Naive thymus-derived CD8-positive, alpha-beta T cell (primary cell): Measurements from ENCODE around the gene CCNL2. TPM values are rescaled to one million over a fixed set of nuclear protein-coding genes. Genes with fewer than 3 reads are reported as not detected.
"Not testable (repeated sequence)": the region's sequence is repeated elsewhere in the genome, so short reads cannot be mapped to it uniquely, and the experiment has no call there.

Experiments
- ATAC-seq, 2 donors: fragments of 150-1000 bp; cut with Tn5 transposase in 1 of 2; sonication (Bioruptor Pico), chemical (Tn5 transposase) in 1 of 2; 1 replicate in 1 of 2; 2 replicates in 1 of 2; pipeline ENCODE4 v1.10.0; 2021; ENCODE audit warnings: mild to moderate bottlenecking in 2 of 2, moderate library complexity in 2 of 2
- POLR2A ChIA-PET: fragments of 350-600 bp; sonication (Branson Sonifier 250); formaldehyde crosslinking; loops from one replicate; lab custom pipeline; 2021; ENCODE audit warnings: antibody characterized with exemption; lab: Charles Lee
- DNase-seq, 10 donors: peaks; one replicate each; pipeline versions ENCODE4 v3.0.0 to v3.0.0-alpha.2; 2020 to 2022
- H3K27ac Mint-ChIP-seq, 10 donors: one replicate each; pipeline ENCODE4 v1.8.0; 2020 to 2022; ENCODE audit warnings: mild to moderate bottlenecking in 10 of 10, mixed read lengths in 10 of 10, moderate library complexity in 4 of 10, inconsistent platforms in 1 of 10
- H3K27me3 Mint-ChIP-seq, 5 donors: one replicate each; pipeline ENCODE4 v1.8.0; 2021 to 2022; ENCODE audit warnings: mixed read lengths in 5 of 5
- H3K36me3 Mint-ChIP-seq, 3 donors: one replicate each; pipeline ENCODE4 v1.8.0; 2020 to 2022; ENCODE audit warnings: mixed read lengths in 3 of 3, mild to moderate bottlenecking in 2 of 3, inconsistent platforms in 1 of 3
- H3K4me1 Mint-ChIP-seq, 4 donors: one replicate each; pipeline ENCODE4 v1.8.0; 2021 to 2022; ENCODE audit warnings: mixed read lengths in 4 of 4
- H3K4me3 Mint-ChIP-seq, 10 donors: one replicate each; pipeline ENCODE4 v1.8.0; 2020 to 2022; ENCODE audit warnings: mild to moderate bottlenecking in 10 of 10, mixed read lengths in 10 of 10, moderate library complexity in 6 of 10, inconsistent platforms in 1 of 10
- H3K9me3 Mint-ChIP-seq, 9 donors: one replicate each; pipeline ENCODE4 v1.8.0; 2020 to 2022; ENCODE audit warnings: mixed read lengths in 9 of 9, mild to moderate bottlenecking in 3 of 9, inconsistent platforms in 1 of 9, moderate library complexity in 1 of 9
- polyA plus RNA-seq, 3 donors: library from polyadenylated mRNA; unstranded; fragments of 300-500 nt; fragmentation: Illumina TruSeq; gene quantifications; one replicate each; pipeline ENCODE4 v1.2.3, GENCODE V29; 2021
- total RNA-seq, 8 experiments: library from RNA in 2 of 8; stranded (reverse) in 2 of 8; gene quantifications; one replicate each; pipeline ENCODE4 v1.2.3 and lab custom pipeline; 2021 to 2026

Gene CCNL2
- total and polyA plus RNA-seq, 5 experiments from 2014 or later = 13.4 to 406 (median 28.1) TPM

DNA sequence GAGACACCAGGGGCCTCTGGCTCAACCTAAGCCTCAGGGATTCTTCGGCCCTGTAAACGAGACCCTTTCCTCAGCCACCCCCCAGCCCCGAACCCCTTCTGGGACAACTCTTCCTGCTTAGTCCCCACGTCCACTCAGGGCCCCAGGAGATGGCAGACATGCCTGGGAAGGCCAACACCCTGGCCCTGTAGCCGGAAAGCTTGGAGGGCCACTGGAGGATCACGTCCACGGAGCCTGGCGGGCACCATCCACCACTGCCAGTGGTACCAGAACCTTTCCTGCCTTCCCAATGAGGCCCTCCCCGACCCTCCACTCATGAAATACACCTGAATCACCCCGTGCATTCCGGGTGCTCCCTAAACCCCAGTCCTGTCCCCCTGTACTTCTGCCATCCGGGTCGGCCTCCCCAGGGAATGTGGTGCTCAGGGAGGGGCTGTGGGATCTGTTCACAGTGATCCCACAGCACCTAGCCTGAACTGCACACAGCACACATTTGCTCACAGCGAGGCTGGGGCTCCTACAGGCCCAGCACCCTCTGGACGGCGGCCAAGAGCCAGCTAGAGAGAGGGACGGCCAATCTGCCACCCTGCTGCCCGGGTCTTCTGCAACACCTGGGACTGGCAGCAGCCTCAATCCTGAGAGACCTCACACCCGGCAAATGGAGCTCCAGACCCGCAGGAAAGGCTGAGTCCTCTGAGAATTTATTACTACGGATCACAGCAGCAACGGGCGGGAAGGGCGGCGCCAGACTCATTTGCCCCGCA is 25.9 kb downstream of the CCNL2 start:
- Mint-ChIP-seq H3K27me3 (no peaks in the 10 kb centered on the region), H3K4me3 (peak overlapping the region in 9 of 10 donors; percentile 32 to 93 (median 82)), H3K9me3 (no peaks in the 10 kb centered on the region), H3K27ac (peak overlapping the region in 9 of 10 donors; percentile 25 to 94 (median 85)), H3K4me1 (peaks cover 9 to 48% (median 24%) of the 10 kb centered on the region in 4 donors), H3K36me3 (no peaks in the 10 kb centered on the region)
- no peak for DNase-seq
- ATAC-seq = no peak
- POLR2A ChIA-PET = interaction anchor here (0.9 to 8.9 kb wide), 6 partner anchors 19 to 242 kb away, joined by 3 to 105 read pairs (median 18); partner anchors contain the start of genes CCNL2, DVL1, MIB2 and MRPL20

- POLR2A ChIA-PET = interaction anchor here (0.6 to 8.9 kb wide), 12 partner anchors 13 to 332 kb away, joined by 3 to 105 read pairs (median 6); partner anchors contain the start of genes CCNL2, DVL1, MIB2 and MRPL20
- Mint-ChIP-seq H3K27me3 (no peaks in the 10 kb centered on the region), H3K9me3 (no peaks in the 10 kb centered on the region)
These were observed 27.1 kb downstream of the CCNL2 start for GRCh38 chr1:1371746-1372711.

DNA sequence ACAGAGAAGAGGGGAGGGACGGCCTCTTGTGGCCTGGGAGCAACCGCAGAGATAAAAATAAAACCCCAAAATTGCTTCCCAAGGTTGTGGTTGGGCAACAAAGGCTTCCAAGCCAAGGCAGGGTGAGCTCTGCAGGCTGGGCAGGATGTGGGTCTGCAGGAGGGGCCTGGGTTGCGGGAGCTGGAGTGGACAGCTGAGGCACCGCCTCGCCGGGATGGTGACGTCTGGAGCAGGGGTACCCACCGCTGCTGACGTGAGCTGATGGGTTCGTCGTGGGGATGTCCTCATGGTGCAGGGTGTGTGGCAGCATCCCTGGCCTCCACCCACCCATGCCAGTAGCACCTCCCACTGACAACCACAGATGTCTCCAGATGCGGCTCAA is 27.8 kb downstream of the CCNL2 start:
- Mint-ChIP-seq H3K27me3 (no peaks in the 10 kb centered on the region), H3K4me1 (peaks cover 9 to 44% (median 24%) of the 10 kb centered on the region in 4 donors), H3K36me3 (no peaks in the 10 kb centered on the region), H3K9me3 (no peaks in the 10 kb centered on the region), H3K27ac (peak overlapping the region in 8 of 10 donors; percentile 72 to 96 (median 90)), H3K4me3 (peak overlapping the region in 9 of 10 donors; percentile 10 to 85 (median 63))
- POLR2A ChIA-PET = interaction anchor here (0.7 to 8.9 kb wide), 10 partner anchors 12 to 332 kb away, joined by 3 to 105 read pairs (median 8); partner anchors contain the start of genes CCNL2, DVL1, MRPL20 and MXRA8
- DNase-seq (peak in 9 of 10 donors; percentile 63 to 96 (median 91)), ATAC-seq (peak; percentile 57 to 79)

More at GRCh38 chr1:1371746-1372711, 27.1 kb downstream of the CCNL2 start:
- H3K36me3 Mint-ChIP-seq = no peaks in the 10 kb centered on the region
- ATAC-seq = peak; percentile 30 to 35
- H3K4me3 Mint-ChIP-seq = peak overlapping the region; percentile 46 to 88 (median 64)
- DNase-seq = peak; percentile 62 to 86 (median 78)
- H3K27ac Mint-ChIP-seq = peak overlapping the region; percentile 29 to 96 (median 90)
- H3K4me1 Mint-ChIP-seq = peaks cover 9 to 48% (median 24%) of the 10 kb centered on the region in 4 donors

DNA sequence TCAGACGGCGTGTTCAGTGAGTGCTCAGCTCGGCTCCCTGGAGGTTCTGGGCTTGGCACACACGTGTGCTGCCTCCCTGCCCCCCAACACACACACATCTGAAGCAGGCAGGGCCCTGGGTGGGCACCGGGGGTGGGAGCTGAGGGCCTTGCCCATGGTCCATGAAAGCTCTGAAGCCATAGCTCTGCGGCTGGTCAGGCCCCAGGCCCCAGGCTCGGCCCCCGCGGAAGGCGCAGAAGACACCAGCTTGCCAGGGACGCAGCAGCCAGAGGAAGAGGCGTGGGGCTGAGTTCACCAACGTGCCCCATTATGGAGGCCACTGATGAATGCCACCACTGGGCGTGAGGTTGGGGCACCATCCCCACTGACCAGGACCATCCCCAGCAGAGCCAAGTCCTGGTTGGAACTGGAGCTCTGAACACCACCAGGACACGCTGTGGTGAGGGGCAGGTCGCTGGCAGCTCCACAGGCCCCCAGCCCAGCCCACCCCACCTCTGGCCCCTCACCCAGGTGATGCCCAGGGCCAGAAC is 28.3 kb downstream of the CCNL2 start:
- Mint-ChIP-seq H3K27ac (peak overlapping the region in 8 of 10 donors; percentile 72 to 96 (median 90)), H3K9me3 (no peaks in the 10 kb centered on the region), H3K4me1 (peaks cover 9 to 41% (median 24%) of the 10 kb centered on the region in 4 donors), H3K36me3 (no peaks in the 10 kb centered on the region), H3K27me3 (no peaks in the 10 kb centered on the region), H3K4me3 (peak overlapping the region in 6 of 10 donors; percentile 18 to 85 (median 64))
- ATAC-seq (no peak), DNase-seq (peak in 1 of 10 donors; percentile 42)
- POLR2A ChIA-PET = interaction anchor here (0.6 to 8.9 kb wide), 10 partner anchors 11 to 331 kb away, joined by 3 to 105 read pairs (median 8); partner anchors contain the start of genes CCNL2, DVL1, MRPL20 and MXRA8

DNA sequence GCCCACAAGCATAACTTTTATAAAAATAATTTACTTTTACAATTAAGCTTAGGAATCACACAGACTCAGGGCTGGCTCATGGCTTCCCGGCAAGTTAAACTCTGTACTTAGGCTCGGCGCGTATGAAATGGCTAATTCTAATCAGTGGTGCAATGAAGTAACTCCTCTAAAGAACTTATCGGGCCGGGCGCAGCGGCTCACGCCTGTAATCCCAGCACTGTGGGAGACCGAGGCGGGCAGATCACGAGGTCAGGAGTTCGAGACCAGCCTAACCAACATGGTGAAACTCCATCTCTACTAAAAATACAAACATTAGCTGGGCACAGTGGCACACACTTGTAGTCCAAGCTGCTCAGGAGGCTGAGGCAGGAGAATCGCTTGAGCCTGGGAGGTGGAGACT is 29.0 kb downstream of the CCNL2 start:
- not testable (repeated sequence) for H3K9me3 Mint-ChIP-seq, ATAC-seq, H3K36me3 Mint-ChIP-seq, H3K27me3 Mint-ChIP-seq, DNase-seq
- Mint-ChIP-seq H3K27ac (peak overlapping the region in 6 of 10 donors; percentile 36 to 95 (median 82)), H3K4me3 (peak overlapping the region in 8 of 10 donors; percentile 3 to 56 (median 32)), H3K4me1 (peaks cover 7 to 36% (median 20%) of the 10 kb centered on the region in 4 donors)
- POLR2A ChIA-PET = interaction anchor here (0.7 to 8.9 kb wide), 7 partner anchors 11 to 248 kb away, joined by 3 to 105 read pairs (median 4); partner anchors contain the start of genes MRPL20 and MXRA8

- POLR2A ChIA-PET = interaction anchor here (8.9 kb wide), 1 partner anchor 13 kb away, joined by 105 read pairs; no protein-coding TSS in a partner anchor
- Mint-ChIP-seq H3K36me3 (no peaks in the 10 kb centered on the region), H3K4me3 (no peak overlapping the region), H3K4me1 (peaks cover 2 to 20% (median 13%) of the 10 kb centered on the region in 4 donors), H3K27me3 (no peaks in the 10 kb centered on the region), H3K27ac (no peak overlapping the region), H3K9me3 (no peaks in the 10 kb centered on the region)
- ATAC-seq = no peak
- DNase-seq = no peak
These were observed 31.8 kb downstream of the CCNL2 start for GRCh38 chr1:1367315-1367714.

DNA sequence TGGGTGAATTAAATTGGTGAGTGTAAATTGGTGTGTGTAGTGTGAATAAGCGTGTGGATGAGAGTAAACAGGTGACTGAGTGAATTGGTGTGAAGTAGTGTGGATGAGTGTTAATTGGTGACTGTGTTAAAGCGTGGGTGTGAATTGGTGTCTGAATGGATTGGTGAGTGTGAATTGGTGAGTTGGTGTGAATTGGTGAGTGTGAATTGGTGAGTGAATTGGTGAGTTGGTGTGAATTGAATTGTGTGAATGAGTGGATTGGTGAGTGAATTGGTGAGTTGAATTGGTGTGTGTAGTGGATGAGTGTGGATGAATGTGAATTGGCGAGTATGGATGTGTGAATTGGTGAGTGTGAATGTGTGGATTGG is 32.5 kb downstream of the CCNL2 start:
- DNase-seq = no peak
- Mint-ChIP-seq H3K36me3 (no peaks in the 10 kb centered on the region), H3K27me3 (no peaks in the 10 kb centered on the region), H3K9me3 (no peaks in the 10 kb centered on the region), H3K4me1 (peaks cover 0 to 22% (median 10%) of the 10 kb centered on the region in 4 donors), H3K27ac (no peak overlapping the region), H3K4me3 (no peak overlapping the region)
- POLR2A ChIA-PET = no interaction called here
- no peak for ATAC-seq

DNA sequence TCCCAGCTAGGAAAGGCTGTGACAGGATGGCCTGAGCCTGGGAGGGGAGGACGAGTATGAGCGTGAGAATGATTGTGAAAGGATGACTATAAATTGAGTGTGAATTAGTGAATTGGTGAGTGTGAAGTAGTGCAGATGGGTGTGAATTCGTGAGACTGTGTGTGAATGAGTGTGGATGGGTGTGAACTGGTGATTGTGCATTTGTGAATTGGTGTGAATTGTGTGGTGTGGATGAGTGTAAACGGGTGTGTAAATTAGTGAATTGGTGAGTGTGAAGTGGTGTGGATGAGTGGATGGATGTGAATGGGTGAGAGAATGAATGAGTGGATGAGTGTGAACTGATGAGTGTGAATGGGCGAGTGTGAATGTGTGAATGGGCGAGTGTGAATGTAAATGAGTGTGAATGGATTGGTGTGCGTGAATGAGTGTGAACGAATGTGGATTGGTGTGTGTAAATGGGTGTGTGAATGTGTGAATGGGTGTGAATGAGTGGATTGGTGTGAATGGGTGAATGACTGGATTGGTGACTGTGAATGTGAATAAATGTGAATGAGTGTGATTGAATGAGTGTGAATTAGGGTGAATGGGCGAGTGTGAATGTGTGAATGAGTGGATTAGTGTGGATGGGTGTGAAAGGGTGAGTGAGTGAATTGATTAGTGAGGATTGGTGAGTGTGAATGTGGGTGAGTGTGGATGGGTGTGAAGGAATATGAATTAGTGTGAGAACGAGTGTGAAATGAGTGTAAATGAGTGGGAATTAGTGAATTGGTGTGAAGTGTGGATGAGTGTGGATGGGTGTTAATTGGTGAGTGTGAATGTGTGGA is 33.0 kb downstream of the CCNL2 start:
- ATAC-seq = no peak
- H3K27me3 Mint-ChIP-seq = peaks cover 0 to under 1% (median 0%) of the 10 kb centered on the region in 5 donors
- H3K36me3 Mint-ChIP-seq = no peaks in the 10 kb centered on the region

DNA sequence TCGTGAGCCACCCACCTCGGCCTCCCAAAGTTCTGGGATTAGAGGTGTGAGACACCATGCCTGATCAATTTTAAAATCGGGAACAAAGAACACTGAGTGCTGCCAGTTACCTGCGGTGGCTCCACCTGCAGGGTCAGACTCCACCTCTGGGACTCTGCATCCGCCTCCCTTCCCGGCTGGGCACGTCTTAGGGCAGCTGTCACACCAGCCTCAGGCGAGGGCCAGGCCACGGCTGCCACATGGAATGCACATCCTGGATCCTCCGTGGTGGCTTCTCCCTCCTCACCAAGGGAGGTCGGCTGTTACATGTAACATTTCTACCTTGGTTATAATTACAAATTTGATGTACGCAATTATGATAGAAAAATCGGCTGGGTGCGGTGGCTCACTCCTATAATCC is 34.9 kb downstream of the CCNL2 start:
- Mint-ChIP-seq H3K4me3 (no peak overlapping the region), H3K4me1 (peaks cover 8 to 19% (median 11%) of the 10 kb centered on the region in 4 donors), H3K27ac (peak overlapping the region in 1 of 10 donors; percentile 62), H3K9me3 (no peaks in the 10 kb centered on the region), H3K27me3 (peaks cover 0 to 6% (median 0%) of the 10 kb centered on the region in 5 donors), H3K36me3 (no peaks in the 10 kb centered on the region)
- ATAC-seq (no peak), DNase-seq (no peak)
- POLR2A ChIA-PET = no interaction called here

More for the DNA sequence above, 33.0 kb downstream of the CCNL2 start:
- DNase-seq = no peak
- H3K9me3 Mint-ChIP-seq = no peaks in the 10 kb centered on the region
- peaks cover 0 to 19% (median 6%) of the 10 kb centered on the region in 4 donors for H3K4me1 Mint-ChIP-seq
- POLR2A ChIA-PET = interaction anchor here (1.0 kb wide), 1 partner anchor 12 kb away, joined by 4 read pairs; no protein-coding TSS in a partner anchor
- no peak overlapping the region for H3K27ac Mint-ChIP-seq
- no peak overlapping the region for H3K4me3 Mint-ChIP-seq

DNA sequence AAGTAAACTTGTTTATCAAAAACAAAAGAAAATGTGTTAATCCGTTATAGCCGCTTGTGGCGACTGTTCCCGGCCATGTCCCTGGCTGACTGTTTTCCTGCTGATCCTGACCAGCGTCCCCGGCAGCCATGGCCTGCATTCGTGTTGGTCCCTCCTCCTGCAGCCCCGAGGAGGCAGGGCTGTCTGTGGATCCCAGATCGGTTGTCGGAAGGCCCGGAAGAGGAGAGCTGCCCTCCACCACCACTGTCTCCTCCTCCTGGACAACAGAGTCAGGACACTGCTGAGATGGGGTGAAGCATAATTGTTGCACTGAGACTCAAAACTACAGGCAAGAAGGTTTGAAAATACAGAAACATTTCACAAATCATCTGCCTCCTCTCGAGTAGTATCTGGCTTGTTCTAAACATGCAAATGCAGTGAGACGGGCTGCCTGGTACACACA is 37.1 kb downstream of the CCNL2 start:
- POLR2A ChIA-PET = interaction anchor here (1.2 kb wide), 1 partner anchor 13 kb away, joined by 4 read pairs; the partner anchor contains the start of gene AURKAIP1
- peak in 1 of 10 donors; percentile 16 for DNase-seq
- Mint-ChIP-seq H3K27ac (peak overlapping the region in 3 of 10 donors; percentile 5 to 58 (median 32)), H3K36me3 (no peaks in the 10 kb centered on the region), H3K4me3 (no peak overlapping the region), H3K9me3 (no peaks in the 10 kb centered on the region), H3K27me3 (peaks cover 0 to 7% (median 0%) of the 10 kb centered on the region in 5 donors), H3K4me1 (peaks cover 13 to 36% (median 24%) of the 10 kb centered on the region in 4 donors)
- no peak for ATAC-seq
